Endothelial cell of umbilical vein (primary cell): ENCODE measurements around the gene LHPP. TPM values are rescaled to one million over a fixed set of nuclear protein-coding genes. Genes with fewer than 3 reads are reported as not detected.

Source experiments
- BruUV-seq: library from RNA; stranded (reverse); fragments of 400-500 nt; replicated peaks from 2 replicates; lab custom pipeline; 2021; lab: Mats Ljungman, UMichigan
- CTCF ChIA-PET: fragments of 300-600, 350-600 bp; sonication (Branson Sonifier 250); formaldehyde crosslinking; loops from one replicate; lab custom pipeline; 2021; ENCODE audit warnings: antibody characterized with exemption, inconsistent platforms; lab: Charles Lee
- POLR2A ChIA-PET: fragments of 300-600, 350-600 bp; sonication (Branson Sonifier 250); formaldehyde crosslinking; loops from one replicate; lab custom pipeline; 2021; ENCODE audit warnings: antibody characterized with exemption, inconsistent platforms; lab: Charles Lee
- DNase-seq: peaks from one replicate; pipeline ENCODE4 v3.0.0-alpha.2; 2011; ENCODE audit warnings: low read depth, low spot score
- FAIRE-seq: peaks from 2 replicates; lab custom pipeline; 2011; peaks lifted over from hg19 to GRCh38; lab: Jason Lieb, UNC
- H2AFZ ChIP-seq: 2 replicates; pipeline ENCODE4 v1.6.0; 2012; ENCODE audit warnings: low read depth, low read length, control low read depth, inconsistent platforms
- H3K27ac ChIP-seq: 2 replicates; pipeline ENCODE4 v1.5.1; 2011; ENCODE audit warnings: low read depth, mild to moderate bottlenecking, control low read depth, low read length, moderate library complexity; ENCODE audit not compliant: insufficient read depth
- H3K27me3 ChIP-seq, 2 experiments: 2 replicates each; pipeline versions ENCODE4 v1.6.0 to v1.6.1; 2011; ENCODE audit warnings: low read length in 2 of 2, mixed read lengths in 1 of 2; ENCODE audit not compliant: control insufficient read depth in 2 of 2, insufficient read depth in 2 of 2
- H3K36me3 ChIP-seq, 2 experiments: 2 replicates in 1 of 2; 3 replicates in 1 of 2; pipeline ENCODE4 v1.5.1; 2011; ENCODE audit warnings: low read length in 2 of 2, mild to moderate bottlenecking in 1 of 2, moderate library complexity in 1 of 2; ENCODE audit not compliant: control insufficient read depth in 2 of 2, insufficient read depth in 2 of 2; ENCODE audit errors: extremely low read depth in 1 of 2
- H3K4me1 ChIP-seq: 3 replicates; pipeline ENCODE4 v1.5.1; 2011; ENCODE audit warnings: mild to moderate bottlenecking, low read length; ENCODE audit not compliant: control insufficient read depth, insufficient read depth; ENCODE audit errors: extremely low read depth
- H3K4me2 ChIP-seq: 2 replicates; pipeline ENCODE4 v1.6.1; 2011; ENCODE audit warnings: low read length, control low read depth, mixed read lengths; ENCODE audit not compliant: insufficient read depth
- H3K4me3 ChIP-seq, 3 experiments: fragments of 200-600 bp in 1 of 3; sonication (generic), shearing (Covaris generic) in 1 of 3; replicated peaks in 1 of 3; 2 replicates each; pipeline ENCODE4 v1.5.1; 2011 to 2016; ENCODE audit warnings: control low read depth in 3 of 3, low read length in 3 of 3, mild to moderate bottlenecking in 2 of 3, inconsistent platforms in 1 of 3, low read depth in 1 of 3, moderate library complexity in 1 of 3; ENCODE audit not compliant: insufficient read depth in 1 of 3
- H3K79me2 ChIP-seq: 2 replicates; pipeline ENCODE4 v1.6.0; 2012; ENCODE audit warnings: low read length, inconsistent platforms; ENCODE audit not compliant: control insufficient read depth, insufficient read depth
- H3K9ac ChIP-seq: replicated peaks from 2 replicates; pipeline ENCODE3; 2011; ENCODE audit warnings: low read length, control low read depth; ENCODE audit not compliant: insufficient read depth; ENCODE audit errors: extremely low read depth
- H3K9me1 ChIP-seq: replicated peaks from 3 replicates; pipeline ENCODE4 v1.6.0; 2011; ENCODE audit warnings: mild to moderate bottlenecking, low read length; ENCODE audit not compliant: control insufficient read depth, insufficient read depth; ENCODE audit errors: extremely low read depth
- H3K9me3 ChIP-seq: replicated peaks from 2 replicates; pipeline ENCODE4 v1.5.1; 2012; ENCODE audit warnings: low read length, inconsistent platforms; ENCODE audit not compliant: control insufficient read depth, insufficient read depth
- H4K20me1 ChIP-seq: replicated peaks from 2 replicates; pipeline ENCODE3; 2011; ENCODE audit warnings: mild to moderate bottlenecking, low read length; ENCODE audit not compliant: control insufficient read depth, insufficient read depth; ENCODE audit errors: extremely low read depth
- EZH2 ChIP-seq: IDR thresholded peaks from 2 replicates; pipeline ENCODE4 v1.6.1; 2012; ENCODE audit warnings: borderline replicate concordance, low read depth, mild to moderate bottlenecking, moderate library complexity, low read length, inconsistent platforms; ENCODE audit not compliant: severe bottlenecking
- FOS ChIP-seq: IDR thresholded peaks from 2 replicates; pipeline ENCODE4 v1.6.1; 2011; ENCODE audit warnings: mild to moderate bottlenecking, low read length, moderate library complexity, borderline replicate concordance; ENCODE audit not compliant: insufficient read depth
- GATA2 ChIP-seq: IDR thresholded peaks from 2 replicates; pipeline ENCODE4 v1.7.0; 2011; ENCODE audit warnings: low read depth, mild to moderate bottlenecking, moderate library complexity, mixed read lengths, low read length; ENCODE audit not compliant: insufficient read length, insufficient read depth
- JUN ChIP-seq: IDR thresholded peaks from 2 replicates; pipeline ENCODE4 v1.6.1; 2011; ENCODE audit warnings: borderline replicate concordance, low read depth; ENCODE audit not compliant: insufficient read length, insufficient read depth
- MYC ChIP-seq: IDR thresholded peaks from one replicate; pipeline ENCODE4 v1.6.1; 2011; ENCODE audit warnings: mild to moderate bottlenecking, low read depth, low read length
- POLR2A ChIP-seq: IDR thresholded peaks from 2 replicates; pipeline ENCODE4 v1.6.1; 2012; ENCODE audit warnings: low read depth, mild to moderate bottlenecking, control low read depth, low read length
- POLR2AphosphoS5 ChIP-seq: IDR thresholded peaks from 2 replicates; pipeline ENCODE4 v1.6.1; 2012; ENCODE audit warnings: low read depth, mild to moderate bottlenecking, control low read depth, low read length, moderate library complexity; ENCODE audit not compliant: insufficient read depth
- dilution Hi-C: fragments of 300-500 bp; cut with MboI; formaldehyde crosslinking; loops from one replicate; pipeline ENCODE4 v1.15.0; 2019; ENCODE audit warnings: low sequenced_read_pairs; ENCODE audit not compliant: extremely low pct_ligation_motif_present
- intact Hi-C: fragments of 100-400 bp; cut with micrococcal nuclease; formaldehyde crosslinking; loops from one replicate; pipeline ENCODE4 v1.10.0; 2022
- polyA plus RNA-seq, 4 experiments: library from polyadenylated mRNA; depleted of rRNA in 3 of 4; stranded (reverse) in 3 of 4; unstranded in 1 of 4; fragments of >200 nt; gene quantifications; 2 replicates each; pipeline versions ENCODE4 v1.2.1 to v1.2.3, GENCODE V29; 2011 to 2012; ENCODE audit warnings: missing spikeins in 1 of 4
- total RNA-seq: library from RNA; stranded (reverse); gene quantifications from 2 replicates; pipeline ENCODE4 v1.2.3, GENCODE V29; 2021
- TF ChIP-seq, protein P1 (sequence below): IDR thresholded peaks from 2 replicates; pipeline ENCODE4 v1.6.1; 2011; ENCODE audit not compliant: insufficient read depth, insufficient read length
- TF ChIP-seq, protein P2 (sequence below), 2 donors: IDR thresholded peaks; 1 replicate in 1 of 2; 2 replicates in 1 of 2; pipeline ENCODE4 v1.5.1; 2011; ENCODE audit warnings: low read length in 2 of 2, mild to moderate bottlenecking in 2 of 2, moderate library complexity in 2 of 2, control low read depth in 1 of 2, inconsistent platforms in 1 of 2, low read depth in 1 of 2; ENCODE audit not compliant: insufficient read depth in 1 of 2; ENCODE audit errors: extremely low read depth in 1 of 2

The LHPP gene
- total and polyA plus RNA-seq, 2 donors (not counting 3 experiments of a cell fraction or from before 2014, with no cell fraction given), result 5.8 to 11.2 TPM

DNA sequence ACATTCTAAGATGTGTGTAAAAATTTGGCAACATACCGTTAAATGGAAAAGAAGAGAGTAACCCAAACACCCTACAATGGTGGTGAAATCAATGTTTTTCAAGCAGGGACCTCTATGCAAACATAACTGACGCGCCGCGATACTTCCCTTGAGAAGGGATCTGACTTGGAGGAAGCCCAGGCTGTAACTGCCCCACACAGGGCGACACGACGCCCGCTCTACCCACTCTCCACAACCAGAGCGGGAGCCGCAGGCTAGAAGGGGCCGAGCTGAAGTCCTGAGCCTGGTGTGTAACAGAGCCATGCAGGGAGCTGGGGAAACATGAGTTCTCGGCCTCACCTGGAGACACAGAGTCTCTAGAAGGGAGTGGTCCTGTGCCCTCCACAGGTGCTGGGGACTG lies 162.4 kb downstream of the LHPP start:
- Histone ChIP-seq H3K9ac (no peak overlapping the region), H3K36me3 (no peaks in the 10 kb centered on the region), H3K4me3 (no peak overlapping the region), H3K27me3 (no peaks in the 10 kb centered on the region), H3K4me2 (no peak overlapping the region), H3K27ac (no peak overlapping the region), H3K4me1 (no peaks in the 10 kb centered on the region), H2AFZ (no peak overlapping the region), H3K9me3 (no peaks in the 10 kb centered on the region), H3K79me2 (no peaks in the 10 kb centered on the region), H3K9me1 (no peaks in the 10 kb centered on the region), H4K20me1 (no peaks in the 10 kb centered on the region)
- ChIA-PET POLR2A (interaction anchor here (0.6 kb wide), 1 partner anchor 9 kb away, joined by 3 read pairs; no protein-coding TSS in a partner anchor), CTCF (interaction anchor here (1.2 kb wide), 1 partner anchor 117 kb away, joined by 5 read pairs; no protein-coding TSS in a partner anchor)
- DNase-seq (no peak), FAIRE-seq (no peak)
- TF ChIP-seq, protein P1, sequence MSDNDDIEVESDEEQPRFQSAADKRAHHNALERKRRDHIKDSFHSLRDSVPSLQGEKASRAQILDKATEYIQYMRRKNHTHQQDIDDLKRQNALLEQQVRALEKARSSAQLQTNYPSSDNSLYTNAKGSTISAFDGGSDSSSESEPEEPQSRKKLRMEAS, result no peak
- TF ChIP-seq, protein P2, sequence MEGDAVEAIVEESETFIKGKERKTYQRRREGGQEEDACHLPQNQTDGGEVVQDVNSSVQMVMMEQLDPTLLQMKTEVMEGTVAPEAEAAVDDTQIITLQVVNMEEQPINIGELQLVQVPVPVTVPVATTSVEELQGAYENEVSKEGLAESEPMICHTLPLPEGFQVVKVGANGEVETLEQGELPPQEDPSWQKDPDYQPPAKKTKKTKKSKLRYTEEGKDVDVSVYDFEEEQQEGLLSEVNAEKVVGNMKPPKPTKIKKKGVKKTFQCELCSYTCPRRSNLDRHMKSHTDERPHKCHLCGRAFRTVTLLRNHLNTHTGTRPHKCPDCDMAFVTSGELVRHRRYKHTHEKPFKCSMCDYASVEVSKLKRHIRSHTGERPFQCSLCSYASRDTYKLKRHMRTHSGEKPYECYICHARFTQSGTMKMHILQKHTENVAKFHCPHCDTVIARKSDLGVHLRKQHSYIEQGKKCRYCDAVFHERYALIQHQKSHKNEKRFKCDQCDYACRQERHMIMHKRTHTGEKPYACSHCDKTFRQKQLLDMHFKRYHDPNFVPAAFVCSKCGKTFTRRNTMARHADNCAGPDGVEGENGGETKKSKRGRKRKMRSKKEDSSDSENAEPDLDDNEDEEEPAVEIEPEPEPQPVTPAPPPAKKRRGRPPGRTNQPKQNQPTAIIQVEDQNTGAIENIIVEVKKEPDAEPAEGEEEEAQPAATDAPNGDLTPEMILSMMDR (IDR thresholded peaks at IDR 0.05; ENCODE audit: extremely low read depth in 1 of 2, insufficient read depth in 1 of 2, low read depth in 1 of 2, low read length in 2 of 2), result no peak
- TF ChIP-seq POLR2A (no peak), POLR2AphosphoS5 (no peak)
- no TSS peak for BruUV-seq
- dilution Hi-C loops (no loop called here), intact Hi-C loops (no loop called here)

DNA sequence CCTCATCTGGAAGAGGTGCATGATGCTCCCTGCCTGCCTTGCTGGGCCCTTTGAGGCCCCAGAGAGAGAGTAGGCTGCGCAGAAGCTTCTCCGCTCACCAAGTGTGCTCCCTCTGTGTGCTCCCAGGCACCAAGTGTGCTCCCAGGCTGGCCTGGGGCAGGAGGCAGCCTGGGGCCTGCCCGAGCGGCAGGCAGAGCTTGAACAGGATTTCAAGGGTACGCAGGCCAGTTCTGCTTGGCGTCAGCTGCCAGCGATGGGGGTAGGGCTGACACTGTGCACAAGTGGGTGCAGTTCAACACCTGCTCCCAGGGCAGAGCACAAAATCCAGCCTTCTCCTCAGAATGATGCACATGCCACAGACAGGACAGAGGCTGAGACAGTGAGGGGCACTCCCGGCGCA lies 162.8 kb downstream of the LHPP start:
- Histone ChIP-seq H3K4me3 (no peak overlapping the region), H3K79me2 (no peaks in the 10 kb centered on the region), H3K9ac (no peak overlapping the region), H2AFZ (no peak overlapping the region), H3K4me2 (no peak overlapping the region), H3K27me3 (no peaks in the 10 kb centered on the region), H4K20me1 (no peaks in the 10 kb centered on the region), H3K36me3 (no peaks in the 10 kb centered on the region), H3K4me1 (no peaks in the 10 kb centered on the region), H3K9me1 (no peaks in the 10 kb centered on the region), H3K27ac (no peak overlapping the region), H3K9me3 (no peaks in the 10 kb centered on the region)
- BruUV-seq, result no TSS peak
- intact Hi-C loops, result no loop called here
- FAIRE-seq (no peak), DNase-seq (no peak)
- TF ChIP-seq FOS (no peak), POLR2A (no peak), POLR2AphosphoS5 (no peak), GATA2 (no peak), MYC (no peak), EZH2 (no peak), JUN (no peak)
- TF ChIP-seq, protein P2 (IDR thresholded peaks at IDR 0.05; ENCODE audit: extremely low read depth in 1 of 2, insufficient read depth in 1 of 2, low read depth in 1 of 2, low read length in 2 of 2), result no peak
- TF ChIP-seq, protein P1, result no peak
- ChIA-PET POLR2A (no interaction called here), CTCF (interaction anchor here (1.2 kb wide), 1 partner anchor 117 kb away, joined by 5 read pairs; no protein-coding TSS in a partner anchor)
- dilution Hi-C loops, result no loop called here
